GM21786 (cell line): ENCODE results near the gene FAT3.

Experiments
- ATAC-seq: cut with Tn5 transposase; IDR thresholded peaks from one replicate; pipeline ENCODE4 v1.9.1; 2021; ENCODE audit not compliant: unreplicated experiment

Gene FAT3

GRCh38 chr11:92224407-92225124 is at the start of gene FAT3:
FAT3 (plus strand) TSS chr11:92224818; CDS start chr11:92352113, 127,295 bp downstream.
- no peak for ATAC-seq

- no peak for ATAC-seq
Measured at GRCh38 chr11:92179017-92179670, 45.5 kb upstream of the FAT3 start.

GRCh38 chr11:92180226-92180625 is 44.4 kb upstream of the FAT3 start:
- no peak for ATAC-seq

DNA sequence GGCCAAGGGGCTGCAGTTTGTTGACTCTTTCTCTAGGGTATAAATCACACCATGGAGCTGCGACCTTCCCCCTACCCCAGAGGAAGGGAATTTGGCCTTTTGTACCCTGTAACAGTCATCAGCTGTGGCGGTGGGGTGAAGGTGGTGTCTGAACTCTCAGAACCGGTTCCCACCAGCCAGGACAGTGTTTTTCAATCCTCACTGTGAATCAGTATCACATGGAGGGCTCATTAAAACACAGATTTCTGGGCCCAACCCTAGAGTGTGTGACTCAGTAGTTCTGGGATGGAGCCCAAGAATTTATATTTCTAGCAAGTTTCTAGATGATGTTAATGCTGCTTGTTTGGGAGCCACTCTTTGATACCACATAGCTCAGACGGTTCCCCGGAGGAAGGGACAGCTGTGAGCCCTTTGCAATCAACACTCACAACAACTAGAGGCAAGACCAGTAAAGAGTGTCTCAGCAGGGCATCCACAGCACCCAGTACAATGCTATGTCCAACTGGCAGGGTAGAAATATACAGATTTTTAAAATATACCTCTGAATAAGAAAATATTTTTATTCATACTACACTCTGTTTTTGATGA is 43.9 kb upstream of the FAT3 start:
- no peak for ATAC-seq

GRCh38 chr11:92190535-92191206 is 33.9 kb upstream of the FAT3 start:
- no peak for ATAC-seq

DNA sequence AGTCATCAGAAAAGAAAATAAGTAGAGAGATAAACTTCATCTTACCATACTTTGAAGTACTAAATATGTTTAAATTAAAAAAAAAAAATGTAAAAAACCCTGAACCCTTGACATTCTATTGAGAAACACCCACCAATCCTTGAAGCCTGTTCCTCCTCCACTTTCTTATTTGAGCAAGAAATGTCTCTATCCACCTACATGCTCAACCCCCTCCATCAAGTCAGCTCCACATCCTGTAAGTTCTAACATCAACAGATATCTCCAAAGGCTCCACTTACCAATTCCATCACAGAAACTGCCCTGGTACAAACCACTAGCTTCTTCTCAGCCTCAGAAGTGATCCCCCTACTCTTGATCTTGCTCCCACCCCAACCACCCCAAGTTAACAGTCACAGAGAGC is 32.5 kb upstream of the FAT3 start:
- no peak for ATAC-seq

DNA sequence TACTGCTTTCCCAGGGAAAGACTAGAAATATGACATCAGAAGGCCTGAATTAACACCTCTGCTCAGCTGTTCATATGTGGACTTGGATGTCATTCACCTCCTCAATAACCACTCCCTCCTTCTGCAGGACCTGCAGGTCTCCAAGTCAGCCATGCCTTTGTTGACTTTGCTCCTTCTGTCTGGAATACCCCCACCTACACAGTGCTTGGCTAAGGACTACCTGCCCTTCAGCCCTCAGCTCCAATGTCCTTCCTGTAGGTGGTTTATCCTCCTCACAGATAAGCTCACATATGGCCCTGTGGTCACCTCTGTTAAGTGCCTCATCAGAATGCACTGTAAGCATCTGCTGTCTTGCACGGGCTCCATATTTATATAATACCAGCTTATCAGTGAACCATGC is 26.4 kb upstream of the FAT3 start:
- no peak for ATAC-seq

GRCh38 chr11:92199991-92200390 is 24.6 kb upstream of the FAT3 start:
- ATAC-seq, result no peak

DNA sequence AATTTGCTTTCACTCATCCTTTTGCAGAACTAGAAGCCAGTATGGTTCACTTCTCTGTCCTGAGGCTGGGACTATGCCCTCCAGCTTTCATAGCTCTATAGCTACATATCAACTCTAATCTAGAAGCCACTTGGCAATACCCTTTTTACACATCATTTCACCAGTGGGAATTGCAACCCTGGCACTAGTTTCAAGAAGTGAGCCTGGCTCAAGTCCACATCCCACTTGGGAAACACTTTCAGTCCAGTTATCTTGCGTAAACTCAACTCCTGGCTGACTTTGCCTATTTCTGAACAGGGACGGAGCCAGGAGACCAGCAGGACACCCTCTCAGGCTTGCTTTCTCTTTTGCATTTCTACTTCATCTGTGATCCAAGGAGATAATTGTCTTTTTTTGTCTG is 19.9 kb upstream of the FAT3 start:
- ATAC-seq, result no peak

DNA sequence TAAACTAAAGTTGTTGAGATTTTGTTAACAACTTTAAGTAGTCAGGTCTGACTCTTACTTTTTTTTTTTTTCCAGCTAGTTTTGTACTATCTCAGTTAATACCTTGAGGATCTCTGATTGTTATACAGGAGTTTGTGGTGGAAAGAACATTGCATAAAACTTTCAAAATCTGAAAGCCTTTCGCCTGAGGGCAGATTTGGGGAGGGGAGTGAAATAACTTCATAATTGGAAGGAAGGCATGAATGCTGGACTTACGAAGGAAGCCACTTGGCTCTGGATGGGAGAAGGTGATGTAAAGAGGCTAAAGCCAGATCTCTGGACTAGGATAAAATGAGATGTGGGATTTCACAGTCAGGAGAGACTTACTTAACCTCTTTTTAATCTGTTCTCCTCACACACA is 18.2 kb upstream of the FAT3 start:
- no peak for ATAC-seq

DNA sequence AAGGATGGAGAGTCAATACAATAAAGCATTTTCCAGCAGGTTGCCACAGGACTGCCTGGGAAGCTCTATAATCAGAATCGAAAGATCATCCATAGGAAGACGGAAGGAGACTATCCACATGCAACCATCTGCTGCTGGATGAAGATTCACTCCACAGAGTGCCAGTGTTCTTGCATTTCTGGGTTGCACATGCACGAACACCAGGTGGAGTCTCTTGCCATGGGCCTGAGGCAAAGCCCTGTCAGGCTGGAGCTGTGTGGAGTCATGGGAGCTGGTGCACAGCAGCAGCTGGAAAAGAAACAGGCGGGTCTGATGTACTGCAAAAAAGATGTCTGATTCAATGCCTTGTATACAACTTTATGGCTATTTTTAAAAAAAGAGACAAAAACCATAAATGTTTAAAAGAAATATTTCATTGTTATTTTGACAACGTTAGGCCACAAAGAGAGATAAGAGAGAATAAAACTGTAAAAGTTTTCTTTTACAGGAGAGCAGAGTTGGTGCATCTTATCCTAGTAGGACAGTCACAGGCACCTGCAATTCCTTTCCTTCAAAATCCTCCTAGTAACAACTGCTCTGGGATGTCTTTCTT is 12.9 kb upstream of the FAT3 start:
- no peak for ATAC-seq

DNA sequence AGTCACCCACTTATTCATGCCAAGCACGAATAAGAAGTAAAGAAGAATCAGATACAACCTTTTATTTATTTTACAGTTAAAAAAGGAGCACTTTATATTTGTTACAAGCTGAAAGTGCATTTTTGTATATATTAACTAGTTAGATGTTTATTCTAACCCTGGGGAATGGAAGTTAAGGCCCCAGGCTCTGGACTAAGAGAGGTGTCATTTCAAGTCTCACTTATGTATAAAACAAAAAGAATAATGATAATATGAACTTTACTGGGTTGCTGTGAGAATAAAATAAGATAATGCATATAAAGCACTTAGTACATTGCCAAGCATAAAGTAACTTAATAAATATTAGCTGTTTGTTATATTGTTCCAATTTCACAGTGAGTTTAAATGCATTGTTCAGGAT is 12.1 kb upstream of the FAT3 start:
- ATAC-seq, result no peak

GRCh38 chr11:92216789-92217188 is 7.8 kb upstream of the FAT3 start:
- no peak for ATAC-seq

GRCh38 chr11:92219476-92219875 is 5.1 kb upstream of the FAT3 start:
- ATAC-seq, result no peak

- ATAC-seq, result no peak
Measured at GRCh38 chr11:92222701-92223100, 1.9 kb upstream of the FAT3 start.

GRCh38 chr11:92224054-92224406 is 588 bp upstream of the FAT3 start:
- no peak for ATAC-seq

GRCh38 chr11:92225125-92225567 is 528 bp downstream of the FAT3 start:
- ATAC-seq, result no peak

DNA sequence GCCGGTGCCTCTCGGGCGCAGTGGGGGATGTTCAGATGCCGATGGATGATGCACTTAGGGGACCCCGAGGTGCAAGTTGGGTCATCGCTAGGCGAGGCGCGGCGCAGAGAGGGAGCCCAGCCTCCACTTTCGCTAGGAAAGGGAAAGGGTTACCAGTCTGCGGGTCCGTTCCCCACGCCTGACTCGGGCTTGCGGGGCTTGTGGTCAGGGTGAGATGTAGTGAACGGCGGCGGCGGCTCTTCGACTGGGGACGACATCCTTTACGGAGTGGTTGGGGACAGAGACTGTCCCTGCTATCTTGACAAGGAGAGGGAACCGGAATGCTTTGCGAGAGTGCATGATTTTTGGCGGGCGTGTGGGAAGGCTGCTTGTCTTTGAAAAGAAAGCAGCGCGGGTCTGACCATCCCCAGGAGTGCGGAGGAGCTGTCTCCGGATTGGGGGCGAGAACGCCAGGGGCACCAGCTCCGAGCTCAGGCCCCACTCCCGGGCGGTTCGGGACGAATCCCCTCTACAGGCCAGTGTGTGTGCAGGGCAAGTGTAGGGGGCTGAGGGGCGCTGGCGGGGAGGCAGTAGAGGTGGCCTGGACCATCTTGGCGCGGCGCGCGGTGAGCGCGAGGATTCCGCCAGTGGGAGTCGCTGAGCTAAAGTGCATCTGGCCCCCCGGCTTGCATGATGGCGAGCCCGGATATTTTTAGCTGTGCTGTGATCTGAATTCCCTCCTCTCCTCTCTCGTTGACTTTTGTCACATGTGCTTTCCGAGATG is 1.1 kb downstream of the FAT3 start:
- ATAC-seq, result no peak

DNA sequence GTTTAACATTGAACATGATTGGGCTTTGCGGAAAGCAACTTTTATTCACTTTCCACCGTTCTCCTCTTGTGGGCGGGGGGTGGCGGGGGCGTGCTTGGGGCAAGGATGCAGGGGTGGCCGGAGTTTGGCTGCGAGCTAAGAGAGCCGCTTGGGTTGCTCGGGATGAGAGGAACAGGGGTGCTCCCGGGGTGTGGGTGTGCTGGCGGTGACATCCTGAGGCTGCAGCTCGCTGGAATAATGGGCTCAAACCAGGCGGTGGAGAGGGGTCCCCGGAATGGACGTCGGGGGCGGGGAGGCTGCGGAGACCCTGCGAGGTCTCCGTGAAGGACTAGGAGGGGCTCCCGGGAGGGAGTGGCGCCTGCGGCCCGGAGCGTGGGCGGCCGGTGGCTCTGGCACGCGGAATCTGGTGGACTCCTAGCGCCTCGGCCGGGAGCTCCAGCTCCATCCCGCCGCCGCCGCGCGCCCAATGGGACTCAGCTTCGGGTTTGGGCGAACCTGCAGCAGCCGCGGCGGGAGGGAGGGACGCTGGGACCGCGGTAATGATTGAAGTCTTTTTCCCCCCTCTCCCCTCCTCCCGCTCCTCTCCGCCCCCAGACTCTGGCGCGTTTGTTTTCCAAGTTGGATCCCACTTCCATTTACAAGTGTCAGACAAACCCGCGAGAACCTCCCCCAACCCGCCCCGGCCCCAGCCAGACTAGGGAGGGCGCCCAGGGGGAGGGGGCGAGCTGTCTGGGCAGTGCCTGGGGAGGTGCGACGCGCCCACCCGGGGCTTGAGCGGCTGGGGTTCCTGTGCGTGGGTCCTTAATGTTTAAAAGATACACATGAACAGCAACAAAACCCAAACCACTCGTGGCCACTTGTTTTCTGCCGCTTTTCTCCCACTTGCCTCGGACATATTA is 2.0 kb downstream of the FAT3 start:
- ATAC-seq, result no peak
